NT2/D1 (cell line): ENCODE data around the gene WDR43.

Experiments
- DNase-seq: peaks from one replicate; pipeline ENCODE4 v3.0.0-alpha.2; 2011; ENCODE audit warnings: low read depth, low spot score
- H3K27me3 ChIP-seq: 2 replicates; pipeline ENCODE4 v1.6.0; 2011; ENCODE audit warnings: mild to moderate bottlenecking; ENCODE audit not compliant: insufficient read length, insufficient read depth
- H3K36me3 ChIP-seq: 2 replicates; pipeline ENCODE4 v1.6.1; 2011; ENCODE audit warnings: mild to moderate bottlenecking, low read length, mixed read lengths; ENCODE audit not compliant: insufficient read depth, insufficient read length
- H3K4me1 ChIP-seq: 2 replicates; pipeline ENCODE4 v1.5.1; 2011; ENCODE audit not compliant: insufficient read depth, insufficient read length
- H3K4me3 ChIP-seq: 2 replicates; pipeline ENCODE4 v1.5.1; 2011; ENCODE audit warnings: low read depth; ENCODE audit not compliant: insufficient read length
- H3K9ac ChIP-seq: 2 replicates; pipeline ENCODE4 v1.6.0; 2011; ENCODE audit warnings: low read depth; ENCODE audit not compliant: insufficient read length
- H3K9me3 ChIP-seq: 2 replicates; pipeline ENCODE4 v1.5.1; 2011; ENCODE audit warnings: mild to moderate bottlenecking, low read length; ENCODE audit not compliant: insufficient read depth
- SUZ12 ChIP-seq: IDR thresholded peaks from 2 replicates; pipeline ENCODE4 v1.6.1; 2011; ENCODE audit not compliant: insufficient read length, insufficient read depth; ENCODE audit errors: extremely low read depth
- YY1 ChIP-seq: IDR thresholded peaks from 2 replicates; pipeline ENCODE4 v1.6.1; 2011; ENCODE audit not compliant: insufficient read length, insufficient read depth
- ZNF274 ChIP-seq: IDR thresholded peaks from 2 replicates; pipeline ENCODE4 v1.6.1; 2011; ENCODE audit warnings: mild to moderate bottlenecking, low read depth, low read length

WDR43 gene

GRCh38 chr2:28894470-28895188 is at the start of gene WDR43:
TSS of gene WDR43 (plus strand) at chr2:28894667. CDS start at chr2:28894699, 32 bp downstream.
- Histone ChIP-seq H3K36me3 (peaks cover 26% of the 10 kb centered on the region), H3K9me3 (no peaks in the 10 kb centered on the region), H3K9ac (peak within 1 kb of the TSS; percentile 98), H3K4me3 (peak within 1 kb of the TSS; percentile 99), H3K27me3 (no peaks in the 10 kb centered on the region), H3K4me1 (no peaks in the 10 kb centered on the region)
- DNase-seq = peak; percentile 97
- TF ChIP-seq ZNF274 = no peak
- TF ChIP-seq YY1 = peak; percentile 80

DNA sequence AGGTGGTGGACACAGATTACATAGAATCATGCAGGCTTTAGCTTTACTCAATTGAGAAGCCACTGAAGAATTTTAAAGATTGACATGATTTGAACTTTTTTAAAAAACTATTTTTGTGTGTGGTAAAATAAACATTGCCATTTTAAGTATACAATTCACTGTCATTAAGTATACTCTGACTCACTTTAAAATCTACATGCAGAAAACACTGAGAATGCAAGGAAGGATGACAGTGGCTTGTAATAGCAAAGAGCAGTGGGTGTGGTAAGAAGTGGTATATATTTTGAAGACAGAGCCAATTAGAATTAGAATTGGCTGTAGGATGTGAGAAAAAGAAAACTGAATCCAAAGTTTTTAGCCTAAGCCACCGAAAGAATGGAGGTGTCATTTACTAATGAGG is 39.3 kb upstream of the WDR43 start:
- H3K27me3 ChIP-seq = no peaks in the 10 kb centered on the region
- H3K4me1 ChIP-seq = no peaks in the 10 kb centered on the region
- H3K9me3 ChIP-seq = no peaks in the 10 kb centered on the region
- no peak for DNase-seq
- no peak for TF ChIP-seq SUZ12
- no peak for TF ChIP-seq YY1
- TF ChIP-seq ZNF274 = no peak
- peaks cover 24% of the 10 kb centered on the region for H3K36me3 ChIP-seq
- H3K4me3 ChIP-seq = no peak overlapping the region
- no peak overlapping the region for H3K9ac ChIP-seq

DNA sequence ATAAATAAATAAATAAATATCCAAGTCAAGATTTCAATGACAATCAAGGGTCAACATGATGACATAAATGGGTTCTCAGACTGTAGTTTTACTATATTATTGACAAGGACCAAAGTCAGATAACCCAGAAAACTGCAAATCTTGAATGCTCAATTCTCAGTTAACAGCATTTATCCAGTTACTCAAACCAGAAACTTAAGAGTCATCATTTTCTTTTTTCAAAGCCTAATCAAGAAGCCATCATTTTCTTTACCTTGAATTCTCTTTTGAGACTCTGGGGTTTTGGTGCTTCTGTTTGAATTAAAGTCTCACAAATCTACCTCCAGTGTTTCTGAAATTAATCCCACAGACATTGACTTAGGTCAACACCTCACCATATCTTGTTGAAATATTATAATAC is 38.5 kb upstream of the WDR43 start:
- Histone ChIP-seq H3K9ac (no peak overlapping the region), H3K4me3 (no peak overlapping the region), H3K36me3 (peaks cover 26% of the 10 kb centered on the region), H3K27me3 (no peaks in the 10 kb centered on the region), H3K4me1 (no peaks in the 10 kb centered on the region), H3K9me3 (no peaks in the 10 kb centered on the region)
- no peak for DNase-seq
- TF ChIP-seq ZNF274 (no peak), SUZ12 (no peak), YY1 (no peak)

- Histone ChIP-seq H3K36me3 (peaks cover 26% of the 10 kb centered on the region), H3K4me3 (no peak overlapping the region), H3K9ac (no peak overlapping the region), H3K27me3 (peaks cover 12% of the 10 kb centered on the region), H3K4me1 (no peaks in the 10 kb centered on the region), H3K9me3 (no peaks in the 10 kb centered on the region)
- TF ChIP-seq YY1 = no peak
- TF ChIP-seq ZNF274 = no peak
- no peak for TF ChIP-seq SUZ12
- DNase-seq = no peak
Measured at GRCh38 chr2:28868611-28869010, 25.9 kb upstream of the WDR43 start.

- TF ChIP-seq YY1 (no peak), ZNF274 (no peak), SUZ12 (no peak)
- H3K4me3 ChIP-seq = peak overlapping the region; percentile 95
Measured at GRCh38 chr2:28869494-28870145, 24.8 kb upstream of the WDR43 start.

DNA sequence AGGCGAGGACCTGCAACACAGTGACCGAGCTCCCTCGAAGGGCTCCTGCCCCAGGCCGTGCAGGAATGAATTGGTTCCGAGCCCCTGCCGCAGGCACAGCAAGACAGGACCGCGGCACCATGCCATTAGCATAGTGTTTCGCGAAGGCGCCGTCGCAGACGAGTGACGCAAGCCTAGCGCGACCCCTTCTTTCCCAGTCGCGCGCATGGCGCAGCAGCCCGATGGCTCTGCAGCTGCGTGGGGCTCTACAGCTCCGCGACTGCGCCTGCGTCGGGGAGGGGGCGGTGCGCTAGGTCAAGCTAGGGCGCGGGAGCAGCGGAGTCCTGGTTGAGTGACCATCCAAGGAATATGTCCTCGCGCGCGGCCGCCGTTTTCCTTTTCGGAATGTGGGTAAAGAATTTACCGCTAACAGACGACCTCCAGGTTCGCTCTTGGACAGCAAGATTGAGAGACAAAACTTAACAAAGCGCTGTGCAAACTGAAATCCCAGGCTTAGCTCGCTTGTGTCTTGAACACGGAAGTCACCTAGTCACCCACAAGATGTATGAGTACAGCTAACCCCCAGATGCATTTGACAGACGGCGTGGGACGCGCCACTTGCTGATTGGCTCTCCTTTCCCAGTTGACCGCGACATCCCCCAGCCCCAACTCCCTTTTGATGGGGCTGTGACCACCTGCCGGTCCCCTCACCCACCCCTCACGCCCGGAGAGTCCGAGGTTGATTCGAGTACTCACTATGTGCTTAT is 24.1 kb upstream of the WDR43 start, which contains the start of gene TRMT61B:
Gene TRMT61B, minus strand, starts transcription at position 164 of the 746 bp plus-strand sequence. Its CDS starts 32 bp downstream, at position 132.
- DNase-seq = peak; percentile 96
- Histone ChIP-seq H3K27me3 (peaks cover 18% of the 10 kb centered on the region), H3K36me3 (peaks cover 14% of the 10 kb centered on the region), H3K9me3 (no peaks in the 10 kb centered on the region), H3K9ac (peak within 1 kb of the TSS; percentile 90), H3K4me1 (no peaks in the 10 kb centered on the region), H3K4me3 (peak within 1 kb of the TSS; percentile 95)
- TF ChIP-seq YY1 (peak; percentile 55), SUZ12 (no peak)

More at GRCh38 chr2:28869494-28870145, 24.8 kb upstream of the WDR43 start:
- Histone ChIP-seq H3K27me3 (peaks cover 13% of the 10 kb centered on the region), H3K4me1 (no peaks in the 10 kb centered on the region), H3K9me3 (no peaks in the 10 kb centered on the region), H3K36me3 (peaks cover 21% of the 10 kb centered on the region), H3K9ac (peak overlapping the region; percentile 90)
- no peak for DNase-seq

DNA sequence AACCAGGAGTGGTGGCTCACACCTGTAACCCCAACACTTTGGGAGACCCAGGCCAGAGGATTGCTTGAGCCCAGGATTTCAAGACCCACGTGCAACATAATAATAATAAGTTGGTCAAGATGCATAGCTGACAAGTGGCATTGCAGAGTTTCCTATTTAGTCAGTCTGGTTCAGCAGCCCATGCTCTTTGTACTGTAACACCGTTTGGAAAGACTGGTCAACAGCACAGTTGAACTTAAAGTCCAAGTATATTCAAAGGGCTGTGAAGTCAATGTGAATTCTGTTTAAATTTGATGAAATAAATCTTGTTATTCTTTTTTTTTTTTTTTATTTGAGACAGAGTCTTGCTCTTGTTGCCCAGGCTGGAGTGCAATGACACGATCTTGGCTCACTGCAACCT is 22.8 kb upstream of the WDR43 start:
- Histone ChIP-seq H3K4me1 (no peaks in the 10 kb centered on the region), H3K27me3 (peaks cover 29% of the 10 kb centered on the region), H3K36me3 (peaks cover 10% of the 10 kb centered on the region), H3K9me3 (no peaks in the 10 kb centered on the region), H3K9ac (no peak overlapping the region), H3K4me3 (no peak overlapping the region)
- no peak for DNase-seq
- TF ChIP-seq YY1 = no peak
- no peak for TF ChIP-seq ZNF274
- TF ChIP-seq SUZ12 = no peak
